ENCODE measurements around the gene WIPI1.

DNA sequence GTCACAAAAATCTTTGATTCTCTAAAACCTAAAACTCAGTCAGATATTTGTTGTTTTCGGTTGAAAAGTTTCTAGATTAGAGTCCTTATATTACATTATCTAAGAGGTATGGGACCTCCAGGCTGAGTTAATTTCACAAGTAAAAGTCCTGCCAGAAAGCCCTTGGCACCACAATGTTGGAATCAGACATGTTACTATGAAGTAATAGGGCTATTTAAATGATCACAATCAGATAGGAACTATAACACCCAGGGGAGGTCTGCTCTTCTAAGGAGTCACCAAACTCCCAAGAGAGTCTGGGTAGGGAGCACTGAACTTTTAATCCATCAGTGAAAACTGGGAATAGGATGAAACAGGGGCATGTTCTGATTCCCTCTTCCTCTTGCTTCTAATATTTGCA, 54.2 kb downstream of the WIPI1 start:
- TF ChIP-seq POLR2AphosphoS5 (IDR thresholded peaks at IDR 0.05; ENCODE audit: low read depth, low read length) = no peak
- TF ChIP-seq, protein P1, sequence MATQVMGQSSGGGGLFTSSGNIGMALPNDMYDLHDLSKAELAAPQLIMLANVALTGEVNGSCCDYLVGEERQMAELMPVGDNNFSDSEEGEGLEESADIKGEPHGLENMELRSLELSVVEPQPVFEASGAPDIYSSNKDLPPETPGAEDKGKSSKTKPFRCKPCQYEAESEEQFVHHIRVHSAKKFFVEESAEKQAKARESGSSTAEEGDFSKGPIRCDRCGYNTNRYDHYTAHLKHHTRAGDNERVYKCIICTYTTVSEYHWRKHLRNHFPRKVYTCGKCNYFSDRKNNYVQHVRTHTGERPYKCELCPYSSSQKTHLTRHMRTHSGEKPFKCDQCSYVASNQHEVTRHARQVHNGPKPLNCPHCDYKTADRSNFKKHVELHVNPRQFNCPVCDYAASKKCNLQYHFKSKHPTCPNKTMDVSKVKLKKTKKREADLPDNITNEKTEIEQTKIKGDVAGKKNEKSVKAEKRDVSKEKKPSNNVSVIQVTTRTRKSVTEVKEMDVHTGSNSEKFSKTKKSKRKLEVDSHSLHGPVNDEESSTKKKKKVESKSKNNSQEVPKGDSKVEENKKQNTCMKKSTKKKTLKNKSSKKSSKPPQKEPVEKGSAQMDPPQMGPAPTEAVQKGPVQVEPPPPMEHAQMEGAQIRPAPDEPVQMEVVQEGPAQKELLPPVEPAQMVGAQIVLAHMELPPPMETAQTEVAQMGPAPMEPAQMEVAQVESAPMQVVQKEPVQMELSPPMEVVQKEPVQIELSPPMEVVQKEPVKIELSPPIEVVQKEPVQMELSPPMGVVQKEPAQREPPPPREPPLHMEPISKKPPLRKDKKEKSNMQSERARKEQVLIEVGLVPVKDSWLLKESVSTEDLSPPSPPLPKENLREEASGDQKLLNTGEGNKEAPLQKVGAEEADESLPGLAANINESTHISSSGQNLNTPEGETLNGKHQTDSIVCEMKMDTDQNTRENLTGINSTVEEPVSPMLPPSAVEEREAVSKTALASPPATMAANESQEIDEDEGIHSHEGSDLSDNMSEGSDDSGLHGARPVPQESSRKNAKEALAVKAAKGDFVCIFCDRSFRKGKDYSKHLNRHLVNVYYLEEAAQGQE (IDR thresholded peaks at IDR 0.05; ENCODE audit: insufficient read depth in 1 of 2, low read depth in 2 of 2, low read length in 1 of 2) = no peak

All from Panc1 (cell line).